GOT3 (cell line): ENCODE results near the gene MGLL.
"Not testable (repeated sequence)": the region's sequence is repeated elsewhere in the genome, so short reads cannot be mapped to it uniquely, and the experiment has no call there.

Source experiments
- DNase-seq: peaks from one replicate; lab custom pipeline; 2025; ENCODE audit warnings: mixed read lengths; lab: John Stamatoyannopoulos, UW

Gene MGLL

GRCh38 chr3:127707851-127708411 is 114.4 kb downstream of the MGLL start:
- DNase-seq = no peak

GRCh38 chr3:127706785-127707351 is 115.4 kb downstream of the MGLL start:
- no peak for DNase-seq

- no peak for DNase-seq
These were observed 116.0 kb downstream of the MGLL start for GRCh38 chr3:127706312-127706711.

GRCh38 chr3:127704840-127705239 is 117.5 kb downstream of the MGLL start:
- DNase-seq = not testable (repeated sequence)

DNA sequence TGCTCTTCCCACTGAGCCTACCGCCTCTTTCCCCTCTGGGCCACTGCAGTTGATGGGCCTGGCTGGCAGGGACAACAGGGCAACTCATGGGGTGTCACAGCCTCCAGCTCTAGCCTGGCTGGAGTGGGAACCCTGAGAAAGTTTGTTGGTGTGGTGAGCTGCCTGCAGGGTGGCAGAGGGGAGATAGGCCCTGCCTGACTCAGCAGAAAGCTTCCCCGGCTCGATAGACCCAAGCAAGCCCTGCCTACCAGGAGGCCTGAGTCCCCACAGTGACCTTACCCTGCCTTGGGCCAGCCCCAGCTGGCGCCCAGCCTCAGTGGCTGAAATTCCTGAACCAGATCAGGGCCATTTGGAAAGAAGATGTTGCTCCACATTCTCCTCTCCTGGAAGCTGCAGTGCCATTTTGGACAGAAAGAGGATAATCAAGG is 120.2 kb downstream of the MGLL start:
- DNase-seq = no peak

- DNase-seq = no peak
These were observed 120.9 kb downstream of the MGLL start for GRCh38 chr3:127701280-127701911.

DNA sequence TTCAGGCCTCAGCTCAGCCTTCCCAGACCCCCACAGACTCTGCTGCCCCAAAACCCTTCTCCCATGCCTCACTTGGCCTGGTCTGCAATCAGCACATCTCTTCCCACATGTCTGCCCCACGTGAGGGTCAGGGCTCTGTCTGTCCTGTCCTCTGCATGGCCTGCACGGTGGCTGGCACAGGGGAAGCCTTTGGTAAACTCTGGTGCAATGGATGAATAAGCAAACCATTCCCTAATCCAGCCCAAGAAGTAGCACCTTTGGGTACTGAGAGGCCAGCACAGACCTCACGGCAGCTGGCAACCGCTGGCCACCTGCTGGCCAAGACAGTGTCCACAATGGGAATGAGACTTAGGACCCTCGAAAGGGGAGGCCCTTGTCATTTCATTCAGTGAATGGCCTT is 121.9 kb downstream of the MGLL start:
- no peak for DNase-seq

DNA sequence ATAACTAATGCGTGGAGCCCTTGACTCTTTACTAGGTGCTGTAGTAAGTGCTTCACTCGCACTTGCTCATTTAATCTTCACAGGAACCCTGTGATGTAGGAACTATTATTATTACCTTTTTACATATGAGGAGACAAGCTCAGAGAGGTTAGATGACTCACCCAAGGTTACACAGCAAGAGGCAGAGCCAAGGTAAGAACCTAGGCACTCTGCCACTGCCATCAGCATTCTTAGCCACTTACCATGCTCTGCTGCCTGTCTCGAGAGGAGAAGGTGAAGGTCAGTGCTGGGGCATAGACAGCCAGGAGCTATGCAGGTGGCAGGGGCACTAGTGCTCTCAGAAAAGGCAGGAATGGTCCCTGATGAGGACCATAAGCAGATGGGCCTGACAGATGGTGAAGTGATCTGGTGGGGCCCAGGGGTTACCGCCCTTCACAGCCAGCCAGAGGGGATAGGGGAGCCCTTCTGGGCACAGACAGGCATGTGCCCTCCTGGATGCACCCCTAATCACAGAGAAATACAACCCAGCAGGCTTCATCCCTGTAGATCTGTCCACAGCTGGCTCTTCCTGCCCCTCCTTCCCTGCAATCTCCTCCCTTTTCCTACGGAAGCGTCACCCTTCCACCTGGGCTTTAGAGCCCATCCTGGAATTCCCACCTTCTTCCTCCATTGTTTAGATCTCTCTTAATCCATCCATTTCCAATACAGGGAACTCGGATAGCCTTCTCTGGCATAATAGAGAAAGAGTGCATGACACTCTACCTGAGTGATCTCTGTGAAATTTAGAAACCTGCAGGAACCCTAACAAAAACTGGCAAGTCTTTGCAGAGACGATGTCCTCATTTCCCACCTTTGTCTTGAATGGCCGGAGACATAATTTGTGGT is 122.7 kb downstream of the MGLL start:
- DNase-seq = no peak

- DNase-seq = no peak
These were observed 123.5 kb downstream of the MGLL start for GRCh38 chr3:127698691-127699415.

- DNase-seq = no peak
These were observed 124.0 kb downstream of the MGLL start for GRCh38 chr3:127698286-127698685.

GRCh38 chr3:127697551-127698240 is 124.6 kb downstream of the MGLL start:
- DNase-seq = peak; percentile 51

- DNase-seq = no peak
These were observed 127.7 kb downstream of the MGLL start for GRCh38 chr3:127694467-127695215.

DNA sequence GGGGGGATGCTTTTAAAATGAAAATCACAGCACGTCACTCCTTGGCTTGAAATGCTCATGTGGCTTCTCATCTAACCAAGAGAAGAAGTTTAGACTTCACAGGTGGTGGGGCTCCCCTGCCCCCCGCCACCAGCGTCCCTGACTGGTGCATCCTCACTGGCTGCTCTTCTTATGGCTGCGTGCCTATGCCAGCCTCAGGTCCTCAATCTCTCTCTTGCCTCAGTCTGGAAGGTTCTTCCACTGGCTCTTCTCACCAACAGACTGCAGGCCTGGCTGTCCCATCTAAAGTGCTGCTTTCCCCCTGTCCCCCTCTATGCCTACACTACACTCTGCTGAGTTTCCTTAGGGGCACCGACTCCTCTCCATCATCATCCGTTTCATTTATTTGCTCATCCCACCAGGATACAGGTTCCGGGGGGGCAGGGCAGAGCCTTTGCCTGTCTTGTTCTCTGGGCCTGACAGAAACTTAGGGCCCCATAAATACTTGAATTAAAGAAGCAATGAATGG is 128.9 kb downstream of the MGLL start:
- DNase-seq = no peak

DNA sequence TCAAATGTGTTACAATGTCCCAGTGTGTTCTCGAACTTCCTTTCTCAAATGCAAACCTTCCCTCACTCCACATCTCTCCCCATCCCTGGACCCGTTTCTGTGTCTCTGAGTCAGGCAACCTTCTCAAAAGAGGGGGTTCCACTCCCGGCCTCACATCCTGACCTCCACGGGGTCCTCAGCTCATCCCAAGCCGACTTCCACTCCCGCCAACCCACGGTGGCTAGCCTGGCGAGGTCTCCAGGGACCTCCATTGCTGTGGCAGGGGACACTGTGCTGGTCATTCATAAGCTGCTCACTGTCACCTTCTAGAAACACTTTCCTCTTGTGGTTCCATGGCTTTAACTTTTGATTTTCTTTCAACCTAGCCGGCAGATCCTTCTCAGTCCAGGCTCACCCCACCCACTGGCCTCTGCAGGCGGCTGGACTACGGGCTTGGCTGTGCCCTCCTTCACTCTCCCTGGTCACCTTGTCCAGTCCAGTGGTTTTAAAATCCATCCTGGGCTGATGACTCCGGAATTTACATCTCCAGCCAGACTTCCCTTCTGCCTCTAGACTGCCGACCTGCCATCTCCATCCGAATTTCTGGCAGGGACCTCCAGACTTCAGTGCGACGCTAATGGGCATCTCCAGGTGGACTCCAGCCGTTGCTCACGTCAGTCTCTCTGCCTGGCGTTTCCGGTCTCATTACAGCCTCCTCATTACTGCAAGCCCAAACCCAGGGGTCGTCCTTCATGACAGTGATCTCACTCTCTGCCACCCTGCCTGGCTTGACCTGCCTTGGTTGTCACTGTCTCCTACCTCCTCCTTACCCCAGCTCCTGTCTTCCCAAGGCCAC is 129.6 kb downstream of the MGLL start:
- DNase-seq = no peak

DNA sequence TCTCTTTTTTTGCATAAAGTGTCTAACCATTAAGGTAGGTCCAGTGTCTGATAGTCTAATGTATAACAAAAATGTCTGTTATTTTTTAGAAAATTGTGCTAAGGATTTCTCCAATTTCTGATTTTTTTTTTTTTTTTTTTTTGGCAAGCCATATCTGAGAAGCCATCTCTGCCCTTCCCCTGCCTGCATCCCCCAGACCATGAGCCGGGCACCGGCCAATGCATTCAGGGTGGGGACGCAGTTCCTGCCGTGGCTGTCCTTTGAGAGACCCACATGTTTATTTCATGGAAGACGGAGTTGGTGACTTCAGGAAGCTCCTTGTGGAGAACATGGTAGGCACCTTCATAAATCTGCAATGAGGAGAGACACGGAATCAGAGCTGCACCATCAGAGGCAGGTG is 130.3 kb downstream of the MGLL start:
- no peak for DNase-seq

DNA sequence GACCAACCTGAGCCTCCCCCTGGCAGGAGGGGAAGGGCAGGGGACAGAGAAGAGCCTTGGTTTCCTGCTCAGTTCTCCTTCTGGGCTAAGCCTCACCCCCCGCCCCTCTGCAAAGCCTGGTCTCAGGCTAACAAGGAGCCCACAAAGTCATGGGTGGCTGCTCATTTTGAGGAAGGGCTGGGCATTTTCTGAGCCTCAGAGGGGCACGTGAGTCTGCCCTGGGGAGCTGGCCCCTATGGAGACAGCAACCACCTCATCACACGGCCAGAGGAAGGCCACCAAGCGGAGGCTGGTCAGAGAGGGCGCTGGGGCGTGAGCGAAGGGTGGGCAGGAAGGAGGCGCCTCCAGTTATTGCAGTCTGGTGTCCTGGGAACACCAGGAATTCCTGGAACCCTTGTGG is 130.8 kb downstream of the MGLL start:
- DNase-seq = no peak

- no peak for DNase-seq
These were observed 131.4 kb downstream of the MGLL start for GRCh38 chr3:127690823-127691452.

DNA sequence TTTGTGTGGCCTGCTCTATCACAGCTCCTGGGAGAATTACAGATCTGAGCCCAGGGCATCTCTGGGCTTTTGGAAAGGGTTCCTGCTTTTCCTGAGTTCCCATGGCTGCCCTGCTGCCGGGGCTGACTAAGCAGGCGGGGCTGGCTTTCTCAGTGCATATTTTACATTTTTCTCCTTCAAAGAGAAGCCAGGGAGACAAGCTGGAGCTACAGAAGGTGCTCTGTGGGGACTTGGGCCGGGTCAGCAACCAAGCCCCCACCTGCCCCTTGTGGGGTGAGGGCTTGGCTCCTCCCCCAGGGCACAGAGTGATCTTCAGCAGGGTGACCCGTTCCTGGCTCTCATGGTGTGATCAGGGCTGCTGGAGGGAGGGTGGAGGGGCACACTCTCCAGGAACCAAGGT is 132.2 kb downstream of the MGLL start:
- DNase-seq = no peak

DNA sequence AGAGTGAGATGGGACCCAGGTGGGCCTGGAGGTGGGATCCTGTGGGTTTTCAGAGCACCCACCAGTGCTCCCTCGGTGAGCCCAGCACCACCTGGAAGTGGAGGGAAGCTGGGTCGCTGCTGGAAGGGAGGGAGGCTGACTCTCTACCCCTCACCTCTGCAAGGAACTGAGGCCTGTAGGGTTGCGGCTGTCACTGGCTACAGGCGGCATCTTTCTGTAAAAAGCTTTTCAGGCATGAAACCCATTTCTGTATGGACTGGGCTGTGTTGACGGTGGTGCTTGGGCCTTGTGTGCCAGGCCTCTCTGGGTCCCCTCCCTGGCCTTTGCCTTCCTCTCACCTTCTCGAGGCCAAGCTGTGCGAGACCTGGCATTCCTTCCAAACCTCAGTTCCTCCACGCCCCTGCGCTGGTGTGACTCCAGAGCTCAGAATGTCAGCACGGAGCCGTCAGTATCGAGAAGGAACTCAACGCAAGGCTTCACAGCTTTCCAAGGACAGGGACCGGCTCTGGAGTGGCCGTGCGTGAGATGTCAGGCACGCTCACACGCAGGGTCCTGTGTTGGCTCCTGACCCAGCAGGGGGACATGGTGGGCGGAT is 133.0 kb downstream of the MGLL start:
- no peak for DNase-seq
